HG03432 (cell line): ENCODE measurements around the gene PAEP.

Experiments used
- ATAC-seq: cut with Tn5 transposase; IDR thresholded peaks from one replicate; pipeline ENCODE4 v1.9.1; 2021; ENCODE audit warnings: mild to moderate bottlenecking, moderate library complexity; ENCODE audit not compliant: unreplicated experiment

The PAEP gene

DNA sequence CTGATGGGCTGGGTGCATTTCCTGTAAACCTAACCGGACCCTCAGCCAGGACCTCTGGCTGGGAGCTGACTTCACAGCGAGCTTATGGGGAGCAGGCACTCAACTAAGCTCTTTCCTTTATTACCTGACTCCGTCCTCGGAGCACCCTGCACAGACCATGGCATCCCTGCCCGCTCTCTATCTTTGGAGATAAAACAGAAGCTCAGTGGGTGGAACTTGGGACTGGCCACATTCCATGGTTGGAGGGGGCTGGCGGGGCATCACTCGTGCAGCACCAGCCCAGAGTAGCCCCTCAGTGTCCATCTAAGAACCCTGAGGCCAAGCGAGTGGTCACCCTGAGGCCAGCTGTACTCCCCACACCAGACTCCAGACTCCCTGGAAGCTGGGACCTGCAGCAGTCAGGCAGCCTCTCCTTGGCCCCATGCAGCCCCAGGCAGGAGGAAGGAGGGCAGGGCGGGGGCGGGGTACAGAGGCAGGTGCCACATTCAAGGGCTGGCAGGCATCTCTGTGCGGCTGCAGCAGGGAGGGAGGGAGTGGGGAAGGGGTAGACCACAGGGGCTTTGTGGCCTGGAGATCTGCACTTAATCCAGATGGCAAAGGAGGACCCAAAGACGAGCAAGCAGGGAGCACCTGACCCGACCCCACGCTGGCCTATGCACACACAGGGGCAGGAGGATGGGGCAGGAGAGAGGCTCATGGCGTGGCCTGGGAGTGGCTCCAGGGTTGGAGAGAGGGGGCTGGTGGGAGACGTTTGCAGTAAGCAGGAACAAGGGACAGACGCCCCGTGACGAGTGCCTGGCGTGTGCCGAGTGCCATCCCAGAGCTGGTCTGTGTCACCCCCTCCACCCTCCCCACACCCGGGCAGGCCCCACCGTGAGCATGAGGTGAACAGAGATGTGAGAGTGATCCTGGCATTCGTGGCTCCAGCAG is 51.7 kb downstream of the PAEP start:
- no peak for ATAC-seq

DNA sequence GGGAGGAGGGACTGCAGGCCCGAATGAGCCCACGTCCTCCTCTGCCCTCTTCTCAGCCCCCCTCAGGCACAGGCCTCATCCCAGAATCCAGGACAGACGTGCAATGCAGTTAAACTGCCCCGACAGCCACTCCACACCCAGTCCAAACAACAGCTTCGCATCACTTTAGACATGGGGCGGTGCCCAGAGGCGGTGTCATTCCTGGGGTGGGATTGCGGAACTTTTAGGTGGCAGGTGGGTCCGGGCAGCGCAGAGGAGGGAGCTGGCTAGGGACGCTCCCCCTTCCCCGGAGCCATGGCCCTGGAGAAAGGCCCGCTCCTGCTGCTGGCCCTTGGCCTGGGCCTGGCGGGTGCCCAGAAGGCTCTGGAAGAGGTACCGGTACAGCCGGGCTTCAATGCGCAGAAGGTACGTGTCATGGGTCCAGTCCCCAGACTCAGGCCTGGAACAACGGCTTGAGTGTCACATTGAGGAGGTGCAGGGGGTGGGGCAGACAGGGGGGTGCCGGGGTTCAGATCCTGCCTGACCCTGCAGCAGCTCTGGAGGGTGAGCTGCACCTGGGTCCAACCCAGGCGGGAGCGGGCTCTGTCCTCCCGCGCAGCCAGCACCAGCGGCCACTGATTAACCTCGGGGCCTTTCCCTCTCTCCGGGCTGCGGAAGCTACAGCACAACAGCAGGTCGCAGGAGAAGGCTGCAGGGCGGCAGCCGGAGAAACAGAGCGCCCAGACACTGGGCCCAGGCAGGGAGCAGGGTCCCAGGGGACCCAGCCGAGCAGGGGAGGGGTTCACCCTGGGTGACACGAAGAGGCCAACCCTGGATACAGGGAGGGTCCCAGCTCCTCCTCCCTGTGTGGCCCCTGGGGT is 52.6 kb downstream of the PAEP start:
- no peak for ATAC-seq

DNA sequence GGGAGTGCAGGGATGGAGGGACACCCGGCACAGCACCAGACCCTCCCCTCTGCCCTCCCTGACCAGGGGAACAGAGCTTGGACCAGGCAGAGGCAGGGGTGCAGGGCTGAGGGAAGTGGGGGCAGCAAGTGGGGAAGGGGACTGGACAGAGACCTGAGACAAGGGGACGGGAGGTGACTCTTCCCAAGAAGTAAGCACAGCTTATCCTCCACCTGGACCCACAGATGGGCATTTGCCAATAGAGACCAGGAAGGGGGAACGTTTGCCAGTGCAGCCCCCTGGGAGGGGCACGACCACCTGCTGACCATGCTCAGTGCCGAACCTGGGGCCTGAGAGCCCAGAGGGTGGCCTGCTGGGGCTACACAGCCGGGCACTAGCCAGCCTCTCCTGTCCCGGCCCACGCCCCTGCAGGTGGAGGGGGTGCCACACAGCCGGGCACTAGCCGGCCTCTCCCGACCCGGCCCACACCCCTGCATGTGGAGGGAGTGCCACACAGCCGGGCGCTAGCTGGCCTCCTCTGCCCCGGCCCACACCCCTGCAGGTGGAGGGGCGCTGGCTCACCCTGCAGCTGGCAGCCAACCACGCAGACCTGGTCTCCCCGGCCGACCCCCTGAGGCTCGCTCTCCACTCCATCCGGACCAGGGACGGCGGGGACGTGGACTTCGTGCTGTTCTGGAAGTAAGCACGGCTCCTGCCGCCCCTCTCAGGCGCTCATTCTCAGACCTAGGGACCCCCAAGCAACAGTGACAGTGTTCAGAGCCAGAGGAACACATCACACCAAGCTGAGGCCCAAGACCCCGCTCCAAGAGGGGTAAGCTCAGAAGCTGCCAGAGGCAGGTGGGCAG is 53.5 kb downstream of the PAEP start:
- no peak for ATAC-seq

DNA sequence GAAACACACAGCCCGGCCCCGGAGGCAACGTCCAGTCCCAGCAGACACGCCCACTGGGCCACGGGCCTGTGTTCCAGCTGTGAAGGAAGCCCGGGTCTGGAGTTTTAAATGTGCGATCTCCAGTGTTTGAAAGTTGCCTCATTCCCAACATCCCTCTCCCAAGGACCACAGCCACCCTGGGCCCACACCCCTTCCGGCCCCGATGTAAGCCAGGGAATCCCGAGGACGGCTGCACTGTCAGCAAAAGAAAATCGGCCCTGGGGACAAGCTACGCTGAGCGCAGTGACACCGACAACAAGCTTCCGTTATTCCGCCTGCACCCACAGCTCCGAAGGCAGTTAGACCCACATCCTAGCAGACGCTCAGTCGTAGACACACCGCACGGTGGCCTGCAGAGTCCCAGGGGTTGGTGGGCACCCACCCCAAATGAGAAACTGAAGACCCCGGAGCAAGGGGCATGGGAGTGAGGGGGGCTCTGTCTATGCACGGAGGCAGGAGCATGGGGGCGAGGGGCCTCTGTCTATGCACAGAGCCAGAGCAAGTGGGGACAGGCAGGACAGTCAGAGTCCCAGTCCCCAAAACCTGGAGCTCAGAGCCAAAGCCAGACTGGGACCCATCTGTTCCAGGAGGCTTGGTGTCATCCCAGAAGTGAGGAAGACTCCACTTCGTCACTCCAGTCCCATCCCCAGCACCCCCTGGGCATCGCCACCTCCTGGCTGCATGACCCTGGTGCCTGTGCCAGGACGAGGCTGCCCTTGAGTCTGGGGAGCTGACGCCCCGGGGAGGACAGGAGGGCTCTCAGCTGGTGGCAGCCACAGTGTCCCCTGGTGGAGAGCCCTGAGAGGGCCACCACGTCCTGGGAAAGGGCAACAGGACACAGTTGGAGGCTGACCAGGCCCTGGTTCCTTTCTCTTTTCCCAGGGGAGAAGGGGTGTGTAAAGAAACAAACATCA is 54.4 kb downstream of the PAEP start:
- no peak for ATAC-seq
